ENCODE results near the gene ABLIM2. TPM values are rescaled to one million over a fixed set of nuclear protein-coding genes. Genes with fewer than 3 reads are reported as not detected.

ABLIM2 gene
- total RNA-seq, 1 experiment from 2014 or later = 6.1 TPM

DNA sequence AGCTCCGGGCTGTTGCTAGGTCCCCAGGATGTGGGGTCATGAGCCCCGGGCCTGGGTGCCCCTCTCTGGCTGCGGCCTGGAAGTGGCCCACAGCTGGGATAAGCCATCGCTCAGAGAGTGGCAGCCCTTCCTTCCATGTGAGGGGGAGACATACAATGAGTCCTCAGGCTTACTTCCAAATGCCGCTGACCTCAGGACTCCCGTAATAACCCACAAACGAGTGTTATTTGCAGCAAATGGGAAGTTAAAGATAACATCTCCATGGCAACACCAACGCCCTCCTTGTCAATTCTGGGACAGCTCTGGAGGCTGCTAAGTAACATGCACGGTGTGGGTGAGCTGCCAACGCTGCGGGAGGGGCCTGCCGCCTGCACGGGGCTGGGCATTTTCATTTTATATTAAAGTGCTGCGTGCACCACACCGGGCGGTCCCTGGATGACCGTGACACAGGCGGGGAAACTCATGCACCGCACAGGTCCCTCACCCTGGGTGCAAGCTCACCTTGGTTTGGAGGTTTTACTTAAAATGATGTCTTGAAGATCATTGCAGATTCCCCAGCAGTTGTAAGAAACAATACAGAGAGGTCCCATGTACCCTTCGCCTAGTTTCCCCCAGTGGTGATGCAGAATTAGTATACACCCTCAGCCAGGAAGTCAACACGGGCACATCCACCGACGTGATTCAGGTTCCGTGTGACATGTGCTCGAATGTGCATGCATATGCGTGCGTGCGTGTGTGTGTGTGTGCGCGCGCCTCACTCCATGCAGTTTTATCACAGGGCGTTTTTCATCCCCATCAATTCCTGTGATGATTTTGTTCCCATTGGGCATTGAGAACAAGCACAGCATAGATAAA, 79.4 kb downstream of the ABLIM2 start:
- no peaks in the 10 kb centered on the region for H3K9me2 ChIP-seq (ENCODE audit: insufficient read depth)
- H4K20me1 ChIP-seq (ENCODE audit: insufficient read depth) = no peaks in the 10 kb centered on the region
- no peak overlapping the region for H2AFZ ChIP-seq (ENCODE audit: low read depth, low read length, poor library complexity, severe bottlenecking)
- intact Hi-C loops (cut with micrococcal nuclease) = no loop called here
- TF ChIP-seq EGR1 (IDR thresholded peaks at IDR 0.05; ENCODE audit: low read depth) (no peak), FOSL1 (IDR thresholded peaks at IDR 0.05; ENCODE audit: low read depth) (no peak), RAD21 (IDR thresholded peaks at IDR 0.05; ENCODE audit: low read depth) (no peak), ZFX (IDR thresholded peaks at IDR 0.05) (no peak), CEBPB (IDR thresholded peaks at IDR 0.05; ENCODE audit: low read depth) (no peak), ELF1 (IDR thresholded peaks at IDR 0.05; ENCODE audit: borderline replicate concordance, low read depth) (no peak)
- TF ChIP-seq, protein P1, sequence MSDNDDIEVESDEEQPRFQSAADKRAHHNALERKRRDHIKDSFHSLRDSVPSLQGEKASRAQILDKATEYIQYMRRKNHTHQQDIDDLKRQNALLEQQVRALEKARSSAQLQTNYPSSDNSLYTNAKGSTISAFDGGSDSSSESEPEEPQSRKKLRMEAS (IDR thresholded peaks at IDR 0.05) = no peak
- TF ChIP-seq, protein P2, sequence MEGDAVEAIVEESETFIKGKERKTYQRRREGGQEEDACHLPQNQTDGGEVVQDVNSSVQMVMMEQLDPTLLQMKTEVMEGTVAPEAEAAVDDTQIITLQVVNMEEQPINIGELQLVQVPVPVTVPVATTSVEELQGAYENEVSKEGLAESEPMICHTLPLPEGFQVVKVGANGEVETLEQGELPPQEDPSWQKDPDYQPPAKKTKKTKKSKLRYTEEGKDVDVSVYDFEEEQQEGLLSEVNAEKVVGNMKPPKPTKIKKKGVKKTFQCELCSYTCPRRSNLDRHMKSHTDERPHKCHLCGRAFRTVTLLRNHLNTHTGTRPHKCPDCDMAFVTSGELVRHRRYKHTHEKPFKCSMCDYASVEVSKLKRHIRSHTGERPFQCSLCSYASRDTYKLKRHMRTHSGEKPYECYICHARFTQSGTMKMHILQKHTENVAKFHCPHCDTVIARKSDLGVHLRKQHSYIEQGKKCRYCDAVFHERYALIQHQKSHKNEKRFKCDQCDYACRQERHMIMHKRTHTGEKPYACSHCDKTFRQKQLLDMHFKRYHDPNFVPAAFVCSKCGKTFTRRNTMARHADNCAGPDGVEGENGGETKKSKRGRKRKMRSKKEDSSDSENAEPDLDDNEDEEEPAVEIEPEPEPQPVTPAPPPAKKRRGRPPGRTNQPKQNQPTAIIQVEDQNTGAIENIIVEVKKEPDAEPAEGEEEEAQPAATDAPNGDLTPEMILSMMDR (IDR thresholded peaks at IDR 0.05 in 2 of 3, conservative IDR thresholded peaks at IDR 0.05 in 1 of 3; ENCODE audit: borderline replicate concordance in 1 of 3, insufficient read depth in 1 of 3, low read depth in 2 of 3, low read length in 2 of 3) = no peak
- DNase-seq (ENCODE audit: low read depth, low spot score) (no peak), ATAC-seq (no peak)
- POLR2A ChIA-PET = no interaction called here
- no peak overlapping the region for H3K4me3 ChIP-seq (replicated peaks in 1 of 2; ENCODE audit: low read depth in 1 of 2, low read length in 2 of 2)
- BruUV-seq (replicated peaks) = no TSS peak
- H3K27me3 ChIP-seq (ENCODE audit: insufficient read depth, low read length) = no peaks in the 10 kb centered on the region
- no peak overlapping the region for H3K27ac ChIP-seq (ENCODE audit: low read depth, low read length)
- RAD21 ChIA-PET (ENCODE audit: low non-redundant PET in 1 of 2, low total read pairs in 2 of 2, uncharacterized antibody in 2 of 2, unreplicated experiment in 2 of 2) = no interaction called here
- no peaks in the 10 kb centered on the region for H3K36me3 ChIP-seq (ENCODE audit: control insufficient read depth in 1 of 2, insufficient read depth in 2 of 2, low read length in 2 of 2)
- CTCF ChIA-PET = no interaction called here
- no peaks in the 10 kb centered on the region for H3K9me3 ChIP-seq (ENCODE audit: control insufficient read depth in 1 of 2, insufficient read depth in 1 of 2, low read depth in 1 of 2, low read length in 2 of 2)
- H3K4me2 ChIP-seq (ENCODE audit: low read length) = no peak overlapping the region
- no peak overlapping the region for H3K9ac ChIP-seq (ENCODE audit: low read length)
- no peaks in the 10 kb centered on the region for H3K79me2 ChIP-seq (ENCODE audit: insufficient read depth, low read length)
- H3K4me1 ChIP-seq (ENCODE audit: control insufficient read depth in 1 of 2, insufficient read depth in 2 of 2, low read length in 2 of 2) = no peaks in the 10 kb centered on the region
